ENCODE measurements around the gene ANK2.

The ANK2 gene

GRCh38 chr4:113312529-113312928 is 263.1 kb downstream of the ANK2 start:
- Mint-ChIP-seq H3K9me3 (no peaks in the 10 kb centered on the region), H3K36me3 (ENCODE audit: low read depth) (no peaks in the 10 kb centered on the region), H3K4me3 (no peak overlapping the region), H3K27ac (no peak overlapping the region), H3K27me3 (peaks cover 9% of the 10 kb centered on the region), H3K4me1 (ENCODE audit: low read depth) (peaks cover 10% of the 10 kb centered on the region)

- Mint-ChIP-seq H3K27me3 (peaks cover 14% of the 10 kb centered on the region), H3K4me3 (no peak overlapping the region), H3K36me3 (ENCODE audit: low read depth) (no peaks in the 10 kb centered on the region), H3K9me3 (no peaks in the 10 kb centered on the region), H3K4me1 (ENCODE audit: low read depth) (peaks cover 12% of the 10 kb centered on the region), H3K27ac (no peak overlapping the region)
Observed at GRCh38 chr4:113314426-113314825, 265.0 kb downstream of the ANK2 start.

DNA sequence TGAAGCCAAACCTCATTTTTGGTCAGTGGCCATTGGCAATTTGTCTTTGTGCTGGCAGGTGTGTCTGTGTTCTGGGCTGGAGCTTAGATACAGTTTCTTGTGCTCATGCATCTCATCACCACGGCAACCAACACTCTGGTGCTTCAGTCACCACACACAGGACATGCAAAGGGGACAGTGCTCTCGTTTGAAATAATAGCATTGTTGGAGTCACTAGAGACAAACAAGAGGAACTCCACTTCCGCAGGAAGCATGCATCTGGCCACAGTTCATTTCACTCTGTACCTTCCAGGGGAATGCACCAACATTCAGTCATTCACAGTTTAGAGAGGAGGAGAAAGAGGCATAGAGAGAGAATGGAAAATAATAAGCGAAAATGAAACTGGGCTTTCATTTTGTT is 267.4 kb downstream of the ANK2 start:
- Mint-ChIP-seq H3K9me3 (no peaks in the 10 kb centered on the region), H3K36me3 (ENCODE audit: low read depth) (no peaks in the 10 kb centered on the region), H3K4me1 (ENCODE audit: low read depth) (peaks cover 12% of the 10 kb centered on the region), H3K27me3 (peaks cover 10% of the 10 kb centered on the region), H3K4me3 (peak overlapping the region; percentile 23), H3K27ac (peak overlapping the region; percentile 63)

DNA sequence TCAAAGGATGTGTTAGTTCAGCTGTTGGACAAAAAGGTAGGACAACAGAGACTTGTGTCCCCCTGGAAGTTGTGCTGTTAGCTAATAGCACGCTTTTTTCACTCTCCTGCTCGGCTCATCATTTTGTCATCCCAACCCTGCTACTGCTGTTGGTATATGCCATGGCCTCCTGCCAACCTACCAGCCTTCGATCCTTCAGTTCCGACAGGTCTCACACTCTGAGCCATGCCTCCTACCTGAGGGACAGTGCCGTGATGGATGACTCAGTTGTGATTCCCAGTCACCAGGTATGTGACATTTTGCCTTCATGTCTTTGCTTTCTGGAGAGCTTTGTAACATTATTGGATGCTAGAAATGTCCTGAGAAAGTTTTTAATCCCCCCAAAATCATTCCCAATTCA is 268.1 kb downstream of the ANK2 start:
- H3K4me1 Mint-ChIP-seq (ENCODE audit: low read depth), result peaks cover 12% of the 10 kb centered on the region
- H3K4me3 Mint-ChIP-seq, result no peak overlapping the region
- H3K27ac Mint-ChIP-seq, result no peak overlapping the region
- no peaks in the 10 kb centered on the region for H3K9me3 Mint-ChIP-seq
- H3K36me3 Mint-ChIP-seq (ENCODE audit: low read depth), result no peaks in the 10 kb centered on the region
- H3K27me3 Mint-ChIP-seq, result peaks cover 7% of the 10 kb centered on the region

DNA sequence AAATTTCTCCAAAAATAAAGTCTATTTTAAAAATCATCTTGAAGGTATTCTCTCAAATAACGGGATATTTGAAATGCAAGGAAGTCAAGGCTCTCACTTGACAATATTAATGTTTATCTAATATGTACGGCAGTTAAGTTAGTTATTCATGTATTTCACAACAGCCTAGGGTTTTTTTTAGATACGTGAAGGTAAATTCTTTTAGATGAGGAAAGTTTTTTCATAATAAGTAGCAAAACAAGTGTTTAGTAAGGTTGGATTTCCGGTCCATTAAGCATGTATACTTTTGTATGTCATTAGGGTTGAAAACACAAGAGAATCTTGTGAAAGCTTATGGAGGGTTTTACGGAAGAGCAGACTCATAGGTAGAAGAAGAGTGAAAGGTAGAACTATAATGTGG is 273.3 kb downstream of the ANK2 start:
- Mint-ChIP-seq H3K9me3 (no peaks in the 10 kb centered on the region), H3K4me1 (ENCODE audit: low read depth) (peaks cover under 1% of the 10 kb centered on the region), H3K36me3 (ENCODE audit: low read depth) (no peaks in the 10 kb centered on the region), H3K4me3 (no peak overlapping the region), H3K27me3 (peaks cover 17% of the 10 kb centered on the region), H3K27ac (no peak overlapping the region)

GRCh38 chr4:113325876-113326615 is 276.6 kb downstream of the ANK2 start:
- H3K4me1 Mint-ChIP-seq (ENCODE audit: low read depth), result no peaks in the 10 kb centered on the region
- no peaks in the 10 kb centered on the region for H3K36me3 Mint-ChIP-seq (ENCODE audit: low read depth)
- H3K4me3 Mint-ChIP-seq, result no peak overlapping the region
- H3K27me3 Mint-ChIP-seq, result peaks cover 15% of the 10 kb centered on the region
- no peaks in the 10 kb centered on the region for H3K9me3 Mint-ChIP-seq
- H3K27ac Mint-ChIP-seq, result no peak overlapping the region

DNA sequence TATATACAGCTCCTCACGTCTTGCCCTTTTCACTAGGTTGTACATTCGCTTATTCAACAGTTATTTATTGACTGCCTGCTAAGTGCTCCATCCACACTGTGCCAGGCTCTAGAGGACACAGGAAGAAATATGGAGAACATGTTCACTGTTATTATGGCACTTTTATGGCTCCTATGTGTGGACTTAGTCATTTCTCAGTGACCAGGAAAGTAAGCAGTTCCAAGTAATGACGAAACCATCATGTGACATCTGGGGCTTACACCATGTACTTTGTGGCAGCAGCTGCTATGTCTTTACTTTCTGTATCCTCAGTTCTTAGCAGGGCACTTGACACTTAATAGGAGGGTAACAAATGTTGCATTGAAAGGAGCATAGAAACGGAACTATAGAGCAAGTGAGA is 278.0 kb downstream of the ANK2 start:
- H3K9me3 Mint-ChIP-seq, result no peaks in the 10 kb centered on the region

DNA sequence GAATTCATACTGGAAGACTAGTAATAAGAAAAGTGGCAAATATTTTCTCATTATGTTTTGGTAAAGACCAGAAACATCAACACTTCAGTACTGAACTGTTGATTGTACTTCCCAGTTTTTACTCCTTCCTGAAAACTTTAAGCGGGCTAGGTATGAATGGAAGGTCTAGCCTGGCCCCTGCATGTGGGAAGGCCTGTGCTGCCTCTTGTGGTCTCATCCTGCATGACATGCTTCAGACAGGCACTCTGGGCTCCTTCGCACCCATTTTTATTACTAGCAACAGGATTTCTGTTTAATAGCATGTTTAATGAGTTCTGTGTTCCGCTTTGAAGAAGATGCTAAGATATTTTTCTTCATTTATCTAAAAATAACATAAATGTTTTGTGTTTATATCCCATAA is 279.1 kb downstream of the ANK2 start:
- H3K4me3 Mint-ChIP-seq, result no peak overlapping the region
- H3K36me3 Mint-ChIP-seq (ENCODE audit: low read depth), result no peaks in the 10 kb centered on the region
- no peaks in the 10 kb centered on the region for H3K9me3 Mint-ChIP-seq
- H3K27ac Mint-ChIP-seq, result no peak overlapping the region
- H3K27me3 Mint-ChIP-seq, result peaks cover 15% of the 10 kb centered on the region
- no peaks in the 10 kb centered on the region for H3K4me1 Mint-ChIP-seq (ENCODE audit: low read depth)

More for the DNA sequence above, 278.0 kb downstream of the ANK2 start:
- Mint-ChIP-seq H3K27me3 (peaks cover 15% of the 10 kb centered on the region), H3K36me3 (ENCODE audit: low read depth) (no peaks in the 10 kb centered on the region), H3K4me3 (no peak overlapping the region), H3K27ac (no peak overlapping the region), H3K4me1 (ENCODE audit: low read depth) (no peaks in the 10 kb centered on the region)

DNA sequence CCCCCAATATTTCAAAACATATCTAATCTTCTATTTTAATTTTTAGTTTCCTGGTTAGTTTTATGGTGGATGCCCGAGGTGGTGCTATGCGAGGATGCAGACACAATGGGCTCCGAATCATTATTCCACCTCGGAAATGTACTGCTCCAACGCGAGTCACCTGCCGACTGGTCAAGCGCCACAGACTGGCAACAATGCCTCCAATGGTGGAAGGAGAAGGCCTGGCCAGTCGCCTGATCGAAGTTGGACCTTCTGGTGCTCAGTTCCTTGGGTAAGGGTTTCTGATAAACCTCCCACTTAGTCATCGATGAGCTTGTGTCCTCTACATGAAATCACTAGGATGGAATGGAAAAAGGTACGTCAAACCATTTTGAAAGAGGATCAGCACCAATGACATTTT is 280.7 kb downstream of the ANK2 start:
- Mint-ChIP-seq H3K9me3 (no peaks in the 10 kb centered on the region), H3K4me1 (ENCODE audit: low read depth) (no peaks in the 10 kb centered on the region), H3K27me3 (peaks cover 17% of the 10 kb centered on the region), H3K4me3 (no peak overlapping the region), H3K27ac (no peak overlapping the region), H3K36me3 (ENCODE audit: low read depth) (no peaks in the 10 kb centered on the region)

GRCh38 chr4:113331811-113332210 is 282.4 kb downstream of the ANK2 start:
- H3K27me3 Mint-ChIP-seq, result peaks cover 13% of the 10 kb centered on the region
- H3K4me3 Mint-ChIP-seq, result no peak overlapping the region
- no peaks in the 10 kb centered on the region for H3K9me3 Mint-ChIP-seq
- H3K4me1 Mint-ChIP-seq (ENCODE audit: low read depth), result no peaks in the 10 kb centered on the region
- H3K27ac Mint-ChIP-seq, result no peak overlapping the region
- no peaks in the 10 kb centered on the region for H3K36me3 Mint-ChIP-seq (ENCODE audit: low read depth)

- H3K4me3 Mint-ChIP-seq, result no peak overlapping the region
- H3K36me3 Mint-ChIP-seq (ENCODE audit: low read depth), result no peaks in the 10 kb centered on the region
- H3K27me3 Mint-ChIP-seq, result peaks cover 6% of the 10 kb centered on the region
- no peaks in the 10 kb centered on the region for H3K4me1 Mint-ChIP-seq (ENCODE audit: low read depth)
- H3K27ac Mint-ChIP-seq, result no peak overlapping the region
- no peaks in the 10 kb centered on the region for H3K9me3 Mint-ChIP-seq
Observed at GRCh38 chr4:113332701-113333100, 283.2 kb downstream of the ANK2 start.

DNA sequence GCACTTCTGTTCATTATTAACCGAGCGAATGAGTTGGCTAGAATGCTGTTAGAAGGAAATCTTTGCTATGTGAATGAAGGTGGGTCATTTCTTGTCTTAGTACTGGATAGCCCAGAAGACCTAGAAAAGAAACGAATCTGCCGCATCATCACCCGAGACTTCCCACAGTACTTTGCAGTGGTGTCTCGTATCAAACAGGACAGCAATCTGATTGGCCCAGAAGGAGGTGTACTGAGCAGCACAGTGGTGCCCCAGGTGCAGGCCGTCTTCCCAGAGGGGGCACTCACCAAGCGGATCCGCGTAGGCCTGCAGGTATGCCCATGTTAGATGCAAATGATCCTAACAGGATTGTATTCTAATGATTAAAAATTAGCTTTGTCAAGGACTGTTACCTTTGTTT is 286.3 kb downstream of the ANK2 start:
- H3K4me3 Mint-ChIP-seq, result no peak overlapping the region
- no peaks in the 10 kb centered on the region for H3K9me3 Mint-ChIP-seq
- no peak overlapping the region for H3K27ac Mint-ChIP-seq
- H3K4me1 Mint-ChIP-seq (ENCODE audit: low read depth), result no peaks in the 10 kb centered on the region
- H3K36me3 Mint-ChIP-seq (ENCODE audit: low read depth), result no peaks in the 10 kb centered on the region
- peaks cover 7% of the 10 kb centered on the region for H3K27me3 Mint-ChIP-seq

- no peaks in the 10 kb centered on the region for H3K36me3 Mint-ChIP-seq (ENCODE audit: low read depth)
- no peak overlapping the region for H3K4me3 Mint-ChIP-seq
- H3K27ac Mint-ChIP-seq, result no peak overlapping the region
- H3K27me3 Mint-ChIP-seq, result peaks cover 7% of the 10 kb centered on the region
- no peaks in the 10 kb centered on the region for H3K9me3 Mint-ChIP-seq
- H3K4me1 Mint-ChIP-seq (ENCODE audit: low read depth), result no peaks in the 10 kb centered on the region
Observed at GRCh38 chr4:113336556-113336955, 287.1 kb downstream of the ANK2 start.

- no peak overlapping the region for H3K4me3 Mint-ChIP-seq
- H3K36me3 Mint-ChIP-seq (ENCODE audit: low read depth), result no peaks in the 10 kb centered on the region
- peaks cover 12% of the 10 kb centered on the region for H3K27me3 Mint-ChIP-seq
- H3K9me3 Mint-ChIP-seq, result no peaks in the 10 kb centered on the region
- no peak overlapping the region for H3K27ac Mint-ChIP-seq
- no peaks in the 10 kb centered on the region for H3K4me1 Mint-ChIP-seq (ENCODE audit: low read depth)
Observed at GRCh38 chr4:113339430-113339813, 290.0 kb downstream of the ANK2 start.

DNA sequence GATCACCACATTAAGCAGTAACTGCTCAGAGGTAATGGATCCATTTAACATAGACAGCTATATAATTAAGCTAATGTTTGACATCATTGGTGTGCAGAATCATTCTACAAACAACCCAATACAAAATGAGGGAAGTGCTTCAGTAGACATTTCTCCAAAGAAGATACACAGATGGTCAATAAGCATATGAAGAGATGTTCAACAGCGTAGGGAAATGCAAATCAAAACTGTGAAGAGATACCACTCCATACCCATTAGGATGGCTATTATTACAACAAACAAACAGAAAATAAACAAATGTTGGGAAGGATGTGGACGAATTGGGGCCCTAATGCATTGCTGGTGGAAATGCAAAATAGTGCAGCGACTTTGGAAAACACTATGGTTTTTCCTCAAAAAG is 294.6 kb downstream of the ANK2 start:
- no peaks in the 10 kb centered on the region for H3K9me3 Mint-ChIP-seq
- H3K36me3 Mint-ChIP-seq (ENCODE audit: low read depth), result no peaks in the 10 kb centered on the region
- peaks cover 21% of the 10 kb centered on the region for H3K27me3 Mint-ChIP-seq
- H3K4me1 Mint-ChIP-seq (ENCODE audit: low read depth), result no peaks in the 10 kb centered on the region
- H3K27ac Mint-ChIP-seq, result no peak overlapping the region
- no peak overlapping the region for H3K4me3 Mint-ChIP-seq

- Mint-ChIP-seq H3K27ac (no peak overlapping the region), H3K9me3 (no peaks in the 10 kb centered on the region), H3K4me3 (no peak overlapping the region), H3K4me1 (ENCODE audit: low read depth) (no peaks in the 10 kb centered on the region), H3K27me3 (peaks cover 40% of the 10 kb centered on the region), H3K36me3 (ENCODE audit: low read depth) (no peaks in the 10 kb centered on the region)
Observed at GRCh38 chr4:113347245-113347644, 297.8 kb downstream of the ANK2 start.
